Activated CD4-positive, alpha-beta T cell treated with anti-CD3 and anti-CD28 coated beads, Interleukin-2, amount 10 ng/mL, durations not matched to agents 24 days and 14 days (primary cell): ENCODE measurements around the gene AIP. TPM values are rescaled to one million over a fixed set of nuclear protein-coding genes. Genes with fewer than 3 reads are reported as not detected.
A peak's percentile ranks its signal among the peaks of the same experiment; 100 is the strongest.
"Not testable (repeated sequence)": the region's sequence is repeated elsewhere in the genome, so short reads cannot be mapped to it uniquely, and the experiment has no call there.

ENCODE experiments used
- DNase-seq: peaks from one replicate; pipeline ENCODE4 v3.0.0; 2022
- H3K27ac Mint-ChIP-seq: one replicate; pipeline ENCODE4 v1.8.0; 2022; ENCODE audit warnings: mild to moderate bottlenecking, mixed read lengths
- H3K27me3 Mint-ChIP-seq: one replicate; pipeline ENCODE4 v1.8.0; 2022; ENCODE audit warnings: mixed read lengths
- H3K36me3 Mint-ChIP-seq: one replicate; pipeline ENCODE4 v1.8.0; 2022; ENCODE audit warnings: low read depth, mild to moderate bottlenecking, mixed read lengths
- H3K4me1 Mint-ChIP-seq: one replicate; pipeline ENCODE4 v1.8.0; 2021; ENCODE audit warnings: mixed read lengths
- H3K4me3 Mint-ChIP-seq: one replicate; pipeline ENCODE4 v1.8.0; 2022; ENCODE audit warnings: mild to moderate bottlenecking, moderate library complexity, mixed read lengths
- H3K9me3 Mint-ChIP-seq: one replicate; pipeline ENCODE4 v1.8.0; 2021; ENCODE audit warnings: mixed read lengths
- intact Hi-C: fragments of 100-400 bp; cut with micrococcal nuclease; formaldehyde crosslinking; loops from one replicate; pipeline ENCODE4 v1.15.1; 2023
- total RNA-seq: library from RNA; stranded (reverse); gene quantifications from 2 replicates; pipeline ENCODE4 v1.2.3, GENCODE V29; 2022

AIP gene
- total RNA-seq, 1 donor from 2014 or later, result 189 TPM

DNA sequence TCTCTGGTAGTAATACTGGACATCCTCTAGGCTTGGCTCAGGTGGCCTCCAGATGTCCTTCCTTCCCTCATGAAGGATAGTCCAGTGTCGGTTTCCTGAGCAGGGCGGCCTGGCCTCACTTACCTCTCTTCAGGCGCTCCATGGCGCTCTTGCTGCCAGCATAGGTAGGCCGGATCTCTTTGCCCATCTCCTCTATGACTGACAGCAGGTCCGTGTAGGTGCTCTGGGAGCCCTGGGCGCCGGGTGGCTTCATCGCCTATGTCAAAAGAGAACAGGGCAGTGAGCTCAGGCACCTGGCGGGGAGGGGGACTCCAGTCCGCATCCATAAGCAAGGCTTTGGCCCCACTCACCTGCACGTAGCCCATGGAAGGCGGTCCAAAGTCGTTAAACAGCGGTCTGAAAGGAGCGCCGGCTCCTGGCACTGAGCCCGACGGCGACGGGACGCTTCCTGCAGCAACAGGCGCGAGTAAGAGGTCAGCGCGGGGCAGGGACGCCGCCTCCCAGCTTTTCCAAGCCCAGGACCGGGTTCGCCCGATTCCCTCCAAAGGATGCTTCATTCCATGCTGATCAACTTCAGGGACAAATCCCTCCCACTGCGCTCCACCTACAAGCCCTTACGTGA lies 24.5 kb downstream of the AIP start:
- intact Hi-C loops, result loop anchor here (2.0 to 5.0 kb wide), 2 partner anchors 75 to 155 kb away; partner anchors contain the start of genes GSTP1 and POLD4
- Mint-ChIP-seq H3K4me3 (peak overlapping the region; percentile 95), H3K9me3 (no peaks in the 10 kb centered on the region), H3K4me1 (peaks cover 39% of the 10 kb centered on the region), H3K36me3 (peaks cover 22% of the 10 kb centered on the region), H3K27ac (peak overlapping the region; percentile 97), H3K27me3 (peaks cover 9% of the 10 kb centered on the region)
- no peak for DNase-seq

DNA sequence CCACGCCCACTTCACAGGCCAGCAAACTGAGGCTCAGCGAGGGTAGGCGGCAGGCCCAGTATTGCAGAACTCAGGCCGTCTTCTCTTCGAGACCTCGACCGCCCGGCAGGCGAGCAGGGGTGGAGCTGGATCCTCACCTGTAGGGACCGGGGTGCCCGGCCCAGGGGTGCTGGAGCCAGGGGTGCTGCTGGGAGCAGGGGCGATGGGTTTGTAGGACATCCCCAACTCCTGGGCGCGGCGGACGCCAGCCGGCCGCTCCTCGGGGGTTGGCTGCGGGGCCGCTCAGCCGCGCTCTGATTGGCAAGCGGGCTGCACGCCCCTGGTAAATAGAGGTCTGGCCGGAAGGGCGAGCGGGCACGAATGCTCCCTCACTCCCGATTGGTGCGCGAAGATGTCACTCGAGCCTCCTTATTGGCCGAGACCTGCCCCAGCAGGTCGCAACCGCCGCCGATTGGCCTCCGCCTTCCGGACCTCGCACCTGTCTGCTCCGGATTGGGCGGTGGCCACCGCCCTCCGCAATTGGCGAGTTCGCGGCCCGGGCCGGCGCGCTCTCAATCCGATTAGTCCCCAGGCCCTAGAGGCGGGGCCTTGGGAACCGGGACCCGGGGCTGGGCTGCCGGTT lies 25.1 kb downstream of the AIP start, which contains the start of gene CDK2AP2:
Gene CDK2AP2 (minus strand): TSS at position 299 of the 622 bp plus-strand sequence. CDS start 80 bp downstream, at position 219.
- Mint-ChIP-seq H3K27me3 (peaks cover 10% of the 10 kb centered on the region), H3K4me3 (peak within 1 kb of the TSS; percentile 95), H3K9me3 (no peaks in the 10 kb centered on the region), H3K27ac (peak within 1 kb of the TSS; percentile 97), H3K36me3 (peaks cover 20% of the 10 kb centered on the region), H3K4me1 (peaks cover 35% of the 10 kb centered on the region)
- intact Hi-C loops, result loop anchor here (1.0 to 5.0 kb wide), 4 partner anchors 74 to 267 kb away; partner anchors contain the start of genes GSTP1, NDUFV1 and POLD4
- peak; percentile 99 for DNase-seq

DNA sequence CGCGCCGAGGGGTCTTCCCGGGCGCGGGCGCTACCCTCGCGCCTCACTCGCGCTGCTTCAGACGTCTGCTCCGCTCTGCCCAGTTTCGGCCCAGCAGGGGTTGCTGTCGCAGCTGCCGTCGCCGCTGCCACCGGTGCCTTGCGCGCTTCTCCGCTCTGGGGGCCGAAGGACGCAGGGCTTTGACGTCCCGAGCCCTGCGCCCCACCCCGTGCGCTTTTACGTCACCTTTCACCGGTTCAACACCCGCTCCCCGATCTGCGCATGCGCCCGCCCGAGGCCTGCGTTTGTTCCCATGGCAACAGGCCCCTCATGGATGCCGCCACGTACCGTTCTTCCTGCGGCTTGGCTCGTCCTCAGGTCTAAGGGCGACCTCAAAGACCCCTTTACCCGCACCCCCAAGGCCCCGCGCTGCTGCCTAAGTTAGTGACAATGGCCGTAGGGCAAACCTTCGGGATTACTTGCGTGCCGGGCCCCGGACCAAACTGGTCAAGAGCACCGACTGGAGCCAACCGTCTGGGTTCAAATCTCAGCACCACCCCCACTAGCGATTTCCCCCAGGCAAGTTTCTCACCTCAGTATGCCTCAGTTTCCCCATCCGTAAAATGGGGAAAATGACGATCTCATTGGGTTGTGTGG lies 25.8 kb downstream of the AIP start:
- Mint-ChIP-seq H3K36me3 (peaks cover 16% of the 10 kb centered on the region), H3K4me1 (peaks cover 31% of the 10 kb centered on the region), H3K27ac (peak overlapping the region; percentile 97), H3K9me3 (no peaks in the 10 kb centered on the region), H3K27me3 (peaks cover 12% of the 10 kb centered on the region), H3K4me3 (peak overlapping the region; percentile 95)
- DNase-seq, result peak; percentile 100
- intact Hi-C loops, result loop anchor here (1.0 to 5.0 kb wide), 3 partner anchors 74 to 267 kb away; partner anchors contain the start of genes GSTP1 and NDUFV1

DNA sequence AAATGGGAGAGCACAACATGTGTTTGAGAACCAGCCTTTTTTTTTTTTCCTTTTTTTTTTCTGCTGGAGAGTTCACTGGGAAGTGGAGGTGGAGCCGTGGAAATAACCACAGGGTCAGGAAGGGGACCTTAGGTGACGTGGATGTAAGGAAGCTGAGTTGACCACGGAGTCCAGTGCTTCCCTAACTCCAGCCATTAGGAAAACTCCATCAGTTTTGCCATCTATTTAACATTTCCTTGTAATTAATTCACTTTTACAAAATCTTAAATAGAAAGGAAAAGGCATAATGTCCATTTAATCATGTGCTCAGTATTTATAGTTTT lies 27.2 kb downstream of the AIP start:
- H3K27ac Mint-ChIP-seq, result no peak overlapping the region
- no peak for DNase-seq
- intact Hi-C loops, result no loop called here
- H3K36me3 Mint-ChIP-seq, result peaks cover 12% of the 10 kb centered on the region
- no peak overlapping the region for H3K4me3 Mint-ChIP-seq
- peaks cover 18% of the 10 kb centered on the region for H3K27me3 Mint-ChIP-seq
- no peaks in the 10 kb centered on the region for H3K9me3 Mint-ChIP-seq
- peaks cover 31% of the 10 kb centered on the region for H3K4me1 Mint-ChIP-seq

DNA sequence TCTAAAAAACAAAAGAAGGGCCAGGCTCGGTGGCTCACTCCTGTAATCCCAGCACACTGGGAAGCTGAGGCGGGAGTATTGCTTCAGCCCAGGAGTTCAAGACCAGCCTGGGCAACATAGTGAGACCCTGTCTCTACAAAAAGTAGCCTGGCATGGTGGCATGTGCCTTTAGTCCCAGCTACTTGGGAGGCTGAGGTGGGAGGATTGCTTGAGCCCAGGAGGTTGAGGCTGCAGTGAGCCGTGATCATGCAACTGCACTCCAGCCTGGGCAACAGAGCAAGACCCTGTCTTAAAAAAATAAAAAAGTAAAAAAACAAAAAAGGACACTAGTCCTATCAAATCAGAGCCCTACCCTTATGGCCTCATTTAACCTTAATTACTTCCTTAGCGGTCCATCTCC lies 28.7 kb downstream of the AIP start:
- intact Hi-C loops, H3K4me3 Mint-ChIP-seq, H3K27ac Mint-ChIP-seq, H3K9me3 Mint-ChIP-seq, DNase-seq, H3K36me3 Mint-ChIP-seq: not testable (repeated sequence)
- peaks cover 19% of the 10 kb centered on the region for H3K4me1 Mint-ChIP-seq
- H3K27me3 Mint-ChIP-seq, result peaks cover 25% of the 10 kb centered on the region

DNA sequence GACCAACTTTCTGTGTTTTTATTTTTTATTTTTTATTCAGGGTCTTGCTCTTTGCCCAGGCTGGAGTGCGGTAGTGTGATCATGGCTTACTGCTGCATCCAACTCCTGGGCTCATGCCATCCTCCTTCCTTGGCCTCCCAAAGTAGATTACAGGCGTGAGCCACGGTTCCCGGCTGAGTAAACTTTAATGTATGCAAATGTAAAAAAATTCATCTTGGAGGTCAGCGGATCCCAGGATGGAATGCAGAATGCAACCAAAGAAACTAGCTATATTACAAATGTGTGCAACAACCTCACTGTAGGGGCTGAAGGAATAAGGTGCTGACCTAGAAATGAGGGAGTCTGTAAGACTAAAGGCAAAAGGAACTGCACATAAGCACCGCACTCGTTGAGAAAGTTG lies 31.3 kb downstream of the AIP start:
- intact Hi-C loops, result no loop called here
- DNase-seq, result no peak
- Mint-ChIP-seq H3K36me3 (no peaks in the 10 kb centered on the region), H3K27me3 (peaks cover 25% of the 10 kb centered on the region), H3K4me1 (peaks cover 5% of the 10 kb centered on the region), H3K9me3 (no peaks in the 10 kb centered on the region), H3K4me3 (no peak overlapping the region), H3K27ac (no peak overlapping the region)

DNA sequence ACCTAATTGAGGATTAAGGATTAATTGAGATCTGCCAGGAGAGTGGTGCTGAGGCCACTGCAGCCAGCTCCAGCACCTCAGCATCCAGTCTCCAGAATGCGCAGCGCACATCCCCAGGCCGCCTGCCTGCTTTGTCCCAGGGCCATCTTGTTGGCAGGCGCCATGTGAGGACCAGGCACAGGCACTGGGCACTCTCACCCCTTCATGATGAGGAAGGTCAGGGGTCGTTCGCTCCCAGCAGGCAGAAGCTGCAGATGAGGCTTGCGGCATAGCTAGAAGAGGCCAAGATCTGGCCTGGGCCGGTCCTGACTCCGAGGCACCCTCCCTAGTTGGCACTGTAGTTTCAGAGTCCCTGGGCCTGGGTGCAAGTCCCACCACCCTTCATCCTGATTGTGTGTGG lies 34.0 kb downstream of the AIP start:
- Mint-ChIP-seq H3K27ac (no peak overlapping the region), H3K27me3 (peaks cover 16% of the 10 kb centered on the region), H3K4me1 (no peaks in the 10 kb centered on the region), H3K4me3 (no peak overlapping the region), H3K36me3 (no peaks in the 10 kb centered on the region), H3K9me3 (no peaks in the 10 kb centered on the region)
- intact Hi-C loops, result no loop called here
- no peak for DNase-seq

DNA sequence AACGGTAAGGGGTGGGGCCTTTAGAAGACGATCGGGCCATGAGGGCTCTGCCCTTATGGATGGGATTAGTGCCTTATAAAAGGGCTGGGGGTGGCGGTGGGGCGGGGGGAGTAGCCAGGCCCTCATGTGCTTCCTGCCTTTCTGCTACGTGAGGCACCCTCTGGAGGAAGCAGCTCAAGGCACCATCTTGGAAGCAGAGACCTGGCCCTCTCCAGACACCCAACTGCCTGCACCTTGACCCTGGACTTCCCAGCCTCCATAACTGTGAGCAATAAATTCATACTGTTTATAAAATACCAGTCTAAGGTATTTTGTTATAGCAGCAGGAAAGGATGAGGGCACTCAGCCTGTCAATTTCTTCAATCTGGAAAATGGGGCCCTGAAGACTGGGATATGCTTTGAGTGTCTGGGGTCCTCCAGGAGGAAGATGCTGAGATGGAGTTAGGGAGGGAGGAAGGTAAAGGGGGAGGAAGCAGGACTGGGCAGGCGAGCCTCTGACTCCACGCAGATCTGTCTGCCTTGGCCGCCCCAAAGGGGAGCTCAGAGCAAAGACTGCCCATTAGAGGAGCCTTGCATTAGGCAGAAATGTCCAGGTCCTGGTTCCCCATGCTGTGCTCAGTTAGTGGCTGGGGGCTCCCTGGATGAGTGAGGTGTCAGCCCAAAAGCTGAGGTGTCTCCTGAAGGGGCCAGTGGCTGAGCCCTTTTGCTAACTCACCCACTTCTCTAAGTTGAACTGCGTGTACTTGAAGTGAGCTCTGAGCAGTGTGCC lies 35.1 kb downstream of the AIP start:
- Mint-ChIP-seq H3K27ac (no peak overlapping the region), H3K27me3 (peaks cover 15% of the 10 kb centered on the region)
- intact Hi-C loops, result no loop called here

DNA sequence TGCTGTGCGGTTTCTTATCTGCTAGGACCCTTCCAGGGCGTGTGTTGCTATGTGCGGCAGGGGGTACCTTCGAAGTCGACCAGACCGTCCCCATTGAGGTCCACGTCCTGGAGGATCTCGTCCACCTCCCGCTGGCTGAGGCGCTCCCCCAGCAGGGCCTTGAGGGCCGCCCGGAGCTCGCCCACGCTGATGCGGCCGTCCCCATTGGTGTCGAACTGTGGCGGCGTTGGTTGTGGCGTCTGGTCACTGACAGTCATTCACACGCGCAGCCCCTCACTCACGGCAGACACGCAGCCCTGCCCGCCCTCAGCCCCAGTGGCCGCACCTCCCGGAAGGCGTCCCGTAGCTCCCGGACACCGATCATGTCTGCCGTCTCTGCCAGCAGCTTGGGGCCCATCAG lies 36.9 kb downstream of the AIP start:
- Mint-ChIP-seq H3K4me1 (no peaks in the 10 kb centered on the region), H3K4me3 (no peak overlapping the region)

More for the DNA sequence above, 35.1 kb downstream of the AIP start:
- no peak for DNase-seq
- Mint-ChIP-seq H3K9me3 (no peaks in the 10 kb centered on the region), H3K36me3 (no peaks in the 10 kb centered on the region), H3K4me1 (no peaks in the 10 kb centered on the region), H3K4me3 (no peak overlapping the region)

DNA sequence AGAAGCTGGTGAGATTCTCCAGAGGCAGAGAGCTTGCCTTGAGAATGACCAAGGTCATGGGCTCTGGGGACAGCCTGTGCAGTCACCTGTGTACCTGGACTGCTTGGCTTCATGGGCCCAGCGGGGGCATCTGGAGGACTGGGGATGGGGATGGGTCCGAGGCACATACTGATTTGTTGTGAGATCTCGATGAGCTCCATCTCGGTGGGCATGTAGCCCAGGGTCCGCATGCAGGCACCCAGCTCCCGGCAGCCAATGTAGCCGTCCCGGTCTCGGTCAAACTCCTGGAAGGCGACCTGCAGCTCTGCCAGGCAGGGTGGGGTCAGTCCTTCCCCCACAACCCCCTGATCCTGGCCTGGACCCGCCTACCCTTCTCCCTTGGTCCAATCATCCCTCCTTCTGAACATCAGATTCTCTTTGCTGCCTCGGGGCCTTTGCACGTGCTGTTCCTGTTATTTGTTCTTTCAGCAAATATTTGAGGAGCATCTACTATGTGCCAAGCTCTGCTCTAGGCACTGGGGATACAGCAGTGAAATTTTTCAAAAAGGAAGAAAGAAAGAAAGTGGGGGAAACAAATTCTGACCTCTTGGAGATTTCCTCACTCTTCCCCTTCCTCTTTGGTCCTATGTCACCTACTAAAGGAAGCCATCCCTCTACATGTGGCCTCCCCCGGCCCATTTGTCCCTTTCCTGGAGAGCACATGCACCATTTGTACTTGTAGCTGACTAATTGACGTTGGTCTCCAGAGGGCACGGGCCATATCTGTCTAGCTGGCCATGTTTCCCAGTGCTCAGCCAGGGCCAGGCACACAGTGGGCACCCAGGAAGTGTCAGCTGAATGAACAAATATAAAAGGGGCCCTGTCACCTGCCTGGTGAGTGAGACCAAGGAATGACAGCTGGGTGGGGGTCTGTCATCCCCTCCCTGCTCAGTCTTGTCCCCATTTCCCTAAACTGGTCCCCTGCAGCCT lies 38.3 kb downstream of the AIP start:
- no peaks in the 10 kb centered on the region for H3K9me3 Mint-ChIP-seq
- H3K4me1 Mint-ChIP-seq, result no peaks in the 10 kb centered on the region
- no peak for DNase-seq
- H3K4me3 Mint-ChIP-seq, result no peak overlapping the region
- H3K36me3 Mint-ChIP-seq, result no peaks in the 10 kb centered on the region
- intact Hi-C loops, result no loop called here
- H3K27me3 Mint-ChIP-seq, result no peaks in the 10 kb centered on the region
- no peak overlapping the region for H3K27ac Mint-ChIP-seq

More for the DNA sequence above, 36.9 kb downstream of the AIP start:
- no peaks in the 10 kb centered on the region for H3K9me3 Mint-ChIP-seq
- H3K27ac Mint-ChIP-seq, result no peak overlapping the region
- DNase-seq, result no peak
- intact Hi-C loops, result no loop called here
- peaks cover 7% of the 10 kb centered on the region for H3K27me3 Mint-ChIP-seq
- H3K36me3 Mint-ChIP-seq, result no peaks in the 10 kb centered on the region

DNA sequence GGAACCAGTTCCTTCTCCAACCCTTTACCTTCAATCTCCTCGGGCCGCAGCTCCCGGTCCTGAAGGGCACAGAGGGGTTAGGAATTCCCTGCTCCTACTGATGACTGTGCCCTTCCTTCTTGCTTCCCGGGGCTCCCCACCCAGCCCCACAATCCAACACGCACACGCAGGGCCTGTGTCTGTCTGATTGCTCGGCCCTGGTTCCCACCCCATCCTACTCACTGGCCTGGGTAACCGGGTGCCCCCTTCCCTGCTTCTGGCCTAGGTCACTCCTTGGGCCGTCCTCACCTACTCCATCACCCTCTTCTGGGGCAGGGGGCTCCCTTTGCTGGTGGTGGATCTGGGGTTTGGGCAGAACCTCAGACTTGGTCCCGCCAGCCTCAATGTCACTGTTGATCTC lies 39.1 kb downstream of the AIP start:
- H3K4me3 Mint-ChIP-seq, result no peak overlapping the region
- H3K36me3 Mint-ChIP-seq, result no peaks in the 10 kb centered on the region
- H3K27ac Mint-ChIP-seq, result no peak overlapping the region
- intact Hi-C loops, result no loop called here
- DNase-seq, result no peak
- H3K4me1 Mint-ChIP-seq, result no peaks in the 10 kb centered on the region
- H3K27me3 Mint-ChIP-seq, result no peaks in the 10 kb centered on the region
- H3K9me3 Mint-ChIP-seq, result no peaks in the 10 kb centered on the region

DNA sequence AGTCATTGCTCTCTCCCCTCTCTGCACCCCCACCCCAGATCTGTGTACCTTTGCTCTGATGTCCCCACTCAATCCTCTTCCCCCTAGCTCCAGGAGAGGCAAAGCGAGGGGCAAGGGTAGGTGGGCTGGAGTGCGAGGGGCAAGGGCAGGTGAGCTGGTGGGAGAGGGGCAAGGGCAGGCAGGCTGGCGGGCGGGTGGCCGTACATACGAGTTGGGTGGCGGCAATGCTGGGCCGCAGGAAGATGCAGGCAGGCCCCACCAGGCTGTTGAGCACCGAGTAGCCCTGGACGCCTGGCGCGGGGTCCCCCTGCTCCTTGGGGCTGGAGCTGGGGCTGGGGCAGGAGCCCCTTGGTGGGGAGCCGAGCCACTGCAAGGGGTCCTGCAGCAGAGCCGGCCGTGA lies 39.5 kb downstream of the AIP start:
- Mint-ChIP-seq H3K9me3 (peaks cover 2% of the 10 kb centered on the region), H3K27ac (no peak overlapping the region), H3K4me1 (no peaks in the 10 kb centered on the region), H3K27me3 (peaks cover 2% of the 10 kb centered on the region), H3K36me3 (no peaks in the 10 kb centered on the region), H3K4me3 (no peak overlapping the region)
- intact Hi-C loops, result no loop called here
- DNase-seq, result no peak
